ENCODE data around the gene UVRAG.

UVRAG gene

DNA sequence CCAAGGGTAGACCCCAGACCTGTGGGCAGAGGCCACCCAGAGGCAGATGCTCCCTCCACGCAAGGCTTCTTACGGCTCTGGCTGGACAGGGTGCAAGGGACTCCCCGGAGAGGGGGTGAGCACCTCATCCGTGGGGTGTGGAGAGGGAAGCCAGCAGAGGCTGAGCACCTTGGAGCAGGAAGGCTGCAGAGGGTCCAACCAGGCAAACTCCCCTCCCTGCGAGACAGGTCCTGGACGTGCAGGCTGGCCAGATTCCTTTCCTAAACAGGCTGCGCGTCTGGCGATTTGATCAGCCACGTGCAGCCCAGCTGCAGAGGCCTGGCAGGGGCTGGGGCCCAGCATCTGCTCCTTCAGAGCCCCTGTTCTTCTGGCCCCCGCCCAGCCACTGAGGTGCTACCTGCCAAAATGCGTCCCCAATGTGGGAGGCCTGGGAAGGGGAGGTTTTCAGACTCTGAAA, 342.0 kb downstream of the UVRAG start:
- H3K27ac Mint-ChIP-seq: no peak overlapping the region
- no peaks in the 10 kb centered on the region for H3K9me3 Mint-ChIP-seq
- H3K36me3 Mint-ChIP-seq (ENCODE audit: low read depth): no peaks in the 10 kb centered on the region
- H3K27me3 Mint-ChIP-seq: peaks cover 10% of the 10 kb centered on the region
- peaks cover 19% of the 10 kb centered on the region for H3K4me1 Mint-ChIP-seq (ENCODE audit: low read depth)
- no peak overlapping the region for H3K4me3 Mint-ChIP-seq

DNA sequence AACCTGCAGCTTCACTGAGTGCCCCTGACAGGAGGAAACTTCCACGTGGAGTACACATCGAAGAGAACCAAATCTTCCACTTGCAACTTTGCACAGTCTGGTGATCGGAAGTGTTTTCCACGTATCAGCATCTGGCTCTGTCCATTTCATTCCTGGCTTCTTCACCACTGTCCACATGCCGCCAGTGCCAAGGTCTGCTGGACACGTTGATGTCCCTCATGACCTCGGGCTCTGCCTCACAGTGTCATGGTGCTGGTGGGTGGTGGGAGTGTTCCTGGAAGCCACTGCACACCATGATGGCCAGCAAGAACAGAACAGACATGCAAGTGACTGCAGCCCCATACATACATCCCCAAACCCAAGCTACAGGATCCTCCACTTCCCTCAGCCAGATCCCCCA, 342.9 kb downstream of the UVRAG start:
- H3K9me3 Mint-ChIP-seq: no peaks in the 10 kb centered on the region
- H3K4me3 Mint-ChIP-seq: no peak overlapping the region
- H3K27ac Mint-ChIP-seq: no peak overlapping the region
- H3K36me3 Mint-ChIP-seq (ENCODE audit: low read depth): no peaks in the 10 kb centered on the region
- H3K4me1 Mint-ChIP-seq (ENCODE audit: low read depth): peaks cover 10% of the 10 kb centered on the region
- peaks cover 4% of the 10 kb centered on the region for H3K27me3 Mint-ChIP-seq

- Mint-ChIP-seq H3K27ac (no peak overlapping the region), H3K36me3 (ENCODE audit: low read depth) (no peaks in the 10 kb centered on the region), H3K4me1 (ENCODE audit: low read depth) (peaks cover 3% of the 10 kb centered on the region), H3K9me3 (no peaks in the 10 kb centered on the region), H3K4me3 (no peak overlapping the region), H3K27me3 (peaks cover 4% of the 10 kb centered on the region)
These were observed 343.6 kb downstream of the UVRAG start for GRCh38 chr11:76158394-76159302.

GRCh38 chr11:76159303-76159937, 344.4 kb downstream of the UVRAG start:
- Mint-ChIP-seq H3K36me3 (ENCODE audit: low read depth) (no peaks in the 10 kb centered on the region), H3K4me1 (ENCODE audit: low read depth) (no peaks in the 10 kb centered on the region), H3K4me3 (no peak overlapping the region), H3K9me3 (no peaks in the 10 kb centered on the region), H3K27ac (no peak overlapping the region), H3K27me3 (peaks cover 6% of the 10 kb centered on the region)

GRCh38 chr11:76159983-76160661, 345.1 kb downstream of the UVRAG start:
- H3K27me3 Mint-ChIP-seq: peaks cover 6% of the 10 kb centered on the region
- H3K27ac Mint-ChIP-seq: no peak overlapping the region
- H3K4me3 Mint-ChIP-seq: no peak overlapping the region
- no peaks in the 10 kb centered on the region for H3K9me3 Mint-ChIP-seq
- no peaks in the 10 kb centered on the region for H3K4me1 Mint-ChIP-seq (ENCODE audit: low read depth)
- no peaks in the 10 kb centered on the region for H3K36me3 Mint-ChIP-seq (ENCODE audit: low read depth)

- Mint-ChIP-seq H3K9me3 (no peaks in the 10 kb centered on the region), H3K27me3 (peaks cover 6% of the 10 kb centered on the region), H3K4me1 (ENCODE audit: low read depth) (no peaks in the 10 kb centered on the region), H3K27ac (no peak overlapping the region), H3K4me3 (no peak overlapping the region), H3K36me3 (ENCODE audit: low read depth) (no peaks in the 10 kb centered on the region)
These were observed 345.8 kb downstream of the UVRAG start for GRCh38 chr11:76160856-76161255.

GRCh38 chr11:76161261-76161961, 346.4 kb downstream of the UVRAG start:
- Mint-ChIP-seq H3K27ac (no peak overlapping the region), H3K4me1 (ENCODE audit: low read depth) (no peaks in the 10 kb centered on the region), H3K9me3 (no peaks in the 10 kb centered on the region), H3K36me3 (ENCODE audit: low read depth) (no peaks in the 10 kb centered on the region), H3K4me3 (no peak overlapping the region), H3K27me3 (peaks cover 6% of the 10 kb centered on the region)

- Mint-ChIP-seq H3K27ac (no peak overlapping the region), H3K27me3 (peaks cover 2% of the 10 kb centered on the region), H3K36me3 (ENCODE audit: low read depth) (no peaks in the 10 kb centered on the region), H3K4me1 (ENCODE audit: low read depth) (no peaks in the 10 kb centered on the region), H3K9me3 (no peaks in the 10 kb centered on the region), H3K4me3 (no peak overlapping the region)
These were observed 347.6 kb downstream of the UVRAG start for GRCh38 chr11:76162336-76163288.

- Mint-ChIP-seq H3K36me3 (ENCODE audit: low read depth) (no peaks in the 10 kb centered on the region), H3K27ac (no peak overlapping the region), H3K27me3 (peaks cover 2% of the 10 kb centered on the region), H3K9me3 (no peaks in the 10 kb centered on the region), H3K4me3 (no peak overlapping the region), H3K4me1 (ENCODE audit: low read depth) (no peaks in the 10 kb centered on the region)
These were observed 348.4 kb downstream of the UVRAG start for GRCh38 chr11:76163289-76163880.

GRCh38 chr11:76164081-76164480, 349.1 kb downstream of the UVRAG start:
- Mint-ChIP-seq H3K9me3 (no peaks in the 10 kb centered on the region), H3K36me3 (ENCODE audit: low read depth) (no peaks in the 10 kb centered on the region), H3K27ac (no peak overlapping the region), H3K4me1 (ENCODE audit: low read depth) (no peaks in the 10 kb centered on the region), H3K27me3 (peaks cover 2% of the 10 kb centered on the region), H3K4me3 (no peak overlapping the region)

DNA sequence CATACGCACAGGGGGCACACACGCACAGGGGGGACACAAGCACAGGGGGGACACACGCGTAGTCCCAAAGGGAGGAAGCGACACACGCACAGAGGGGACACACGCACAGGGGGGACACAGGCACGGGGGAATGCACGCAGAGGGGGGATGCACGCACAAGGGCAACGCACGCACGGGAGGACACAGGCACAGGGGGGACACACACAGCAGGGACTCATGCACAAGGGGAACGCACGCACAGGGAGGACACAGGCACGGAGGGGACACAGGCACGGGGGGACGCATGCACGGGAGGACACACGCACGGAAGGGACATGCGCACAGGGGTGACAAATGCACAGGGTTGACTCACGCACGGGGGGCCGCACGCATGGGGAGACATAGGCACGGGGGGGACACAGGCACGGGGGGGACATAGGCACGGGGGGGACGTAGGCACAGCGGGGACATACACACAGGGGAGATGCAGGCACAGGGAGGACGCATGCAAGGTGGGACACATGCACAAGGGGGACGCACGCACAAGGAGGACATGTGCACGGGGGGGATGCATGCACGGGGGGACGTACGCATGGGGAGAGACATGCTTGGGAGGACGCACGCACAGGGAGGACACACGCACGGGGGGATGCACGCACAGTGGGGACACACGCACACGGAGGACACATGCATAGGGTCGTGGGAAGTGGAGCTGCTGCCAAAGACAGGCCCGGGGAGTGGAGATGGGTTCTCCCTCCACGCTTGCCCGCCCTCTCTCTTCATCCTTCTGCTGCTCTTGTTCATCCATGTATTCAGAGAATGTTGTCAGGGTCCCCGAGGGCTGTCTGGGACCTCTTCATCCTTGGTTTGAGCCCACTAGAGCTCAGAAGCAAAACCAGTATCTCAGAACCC, 350.1 kb downstream of the UVRAG start:
- H3K36me3 Mint-ChIP-seq (ENCODE audit: low read depth): no peaks in the 10 kb centered on the region
- H3K27me3 Mint-ChIP-seq: peaks cover 2% of the 10 kb centered on the region
- H3K4me1 Mint-ChIP-seq (ENCODE audit: low read depth): no peaks in the 10 kb centered on the region
- H3K9me3 Mint-ChIP-seq: no peaks in the 10 kb centered on the region
- H3K27ac Mint-ChIP-seq: no peak overlapping the region
- H3K4me3 Mint-ChIP-seq: no peak overlapping the region

- no peak overlapping the region for H3K27ac Mint-ChIP-seq
- H3K4me1 Mint-ChIP-seq (ENCODE audit: low read depth): no peaks in the 10 kb centered on the region
- no peaks in the 10 kb centered on the region for H3K9me3 Mint-ChIP-seq
- no peak overlapping the region for H3K4me3 Mint-ChIP-seq
- no peaks in the 10 kb centered on the region for H3K36me3 Mint-ChIP-seq (ENCODE audit: low read depth)
- H3K27me3 Mint-ChIP-seq: peaks cover 2% of the 10 kb centered on the region
These were observed 351.3 kb downstream of the UVRAG start for GRCh38 chr11:76166314-76166713.

- H3K4me1 Mint-ChIP-seq (ENCODE audit: low read depth): no peaks in the 10 kb centered on the region
- no peaks in the 10 kb centered on the region for H3K9me3 Mint-ChIP-seq
- H3K27me3 Mint-ChIP-seq: peaks cover 2% of the 10 kb centered on the region
- H3K36me3 Mint-ChIP-seq (ENCODE audit: low read depth): no peaks in the 10 kb centered on the region
- no peak overlapping the region for H3K27ac Mint-ChIP-seq
- no peak overlapping the region for H3K4me3 Mint-ChIP-seq
These were observed 352.6 kb downstream of the UVRAG start for GRCh38 chr11:76167590-76167989.
